Neural crest cell (in vitro differentiated cells): ENCODE results near the gene NPAS1. TPM values are rescaled to one million over a fixed set of nuclear protein-coding genes. Genes with fewer than 3 reads are reported as not detected.

ENCODE experiments used
- DNase-seq: peaks from one replicate; pipeline ENCODE4 v3.0.0; 2021; ENCODE audit warnings: low read depth, mixed read lengths, low spot score
- H3K27ac Mint-ChIP-seq: one replicate; pipeline ENCODE4 v1.8.0; 2021; ENCODE audit warnings: mild to moderate bottlenecking, mixed read lengths; ENCODE audit not compliant: unreplicated experiment
- H3K27me3 Mint-ChIP-seq: 2 replicates; pipeline ENCODE4 v1.8.0; 2021; ENCODE audit warnings: low read depth, mild to moderate bottlenecking, mixed read lengths
- H3K36me3 Mint-ChIP-seq: 2 replicates; pipeline ENCODE4 v1.8.0; 2021; ENCODE audit warnings: low read depth, mild to moderate bottlenecking, mixed read lengths
- H3K4me1 Mint-ChIP-seq: 2 replicates; pipeline ENCODE4 v1.8.0; 2021; ENCODE audit warnings: mixed read lengths
- H3K4me3 Mint-ChIP-seq: one replicate; pipeline ENCODE4 v1.8.0; 2021; ENCODE audit warnings: mild to moderate bottlenecking, mixed read lengths
- H3K9me3 Mint-ChIP-seq: 2 replicates; pipeline ENCODE4 v1.8.0; 2021; ENCODE audit warnings: mixed read lengths
- total RNA-seq: library from RNA; stranded (reverse); gene quantifications from 2 replicates; pipeline ENCODE4 v1.2.1, GENCODE V29; 2021
- TF ChIP-seq, protein P1 (sequence below): fragments of 200-600 bp; sonication (generic); conservative IDR thresholded peaks from 2 replicates; pipeline ENCODE4 v1.5.0; 2021; ENCODE audit warnings: antibody characterized with exemption, mild to moderate bottlenecking

The NPAS1 gene
- total RNA-seq, 1 donor from 2014 or later: 1.5 TPM

DNA sequence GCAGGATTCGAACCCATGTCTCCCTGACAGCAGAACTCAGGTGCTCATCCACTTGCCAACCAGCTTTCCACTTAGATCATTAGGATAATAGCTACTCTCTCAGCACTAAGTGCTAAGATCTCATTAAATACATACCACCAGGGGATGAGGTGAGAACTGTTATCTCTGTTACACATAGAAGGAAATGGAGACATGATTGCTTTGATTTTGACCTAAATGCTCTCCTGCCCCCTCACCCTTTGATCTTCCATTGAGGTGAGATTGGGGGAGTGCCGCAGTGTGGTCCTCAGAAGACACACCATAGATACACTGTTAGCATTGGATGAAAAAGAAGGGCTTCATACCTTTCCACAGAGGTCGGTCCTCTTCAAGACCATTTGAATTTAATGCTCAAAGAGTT lies 38.9 kb upstream of the NPAS1 start:
- no peaks in the 10 kb centered on the region for H3K36me3 Mint-ChIP-seq
- TF ChIP-seq, protein P1, sequence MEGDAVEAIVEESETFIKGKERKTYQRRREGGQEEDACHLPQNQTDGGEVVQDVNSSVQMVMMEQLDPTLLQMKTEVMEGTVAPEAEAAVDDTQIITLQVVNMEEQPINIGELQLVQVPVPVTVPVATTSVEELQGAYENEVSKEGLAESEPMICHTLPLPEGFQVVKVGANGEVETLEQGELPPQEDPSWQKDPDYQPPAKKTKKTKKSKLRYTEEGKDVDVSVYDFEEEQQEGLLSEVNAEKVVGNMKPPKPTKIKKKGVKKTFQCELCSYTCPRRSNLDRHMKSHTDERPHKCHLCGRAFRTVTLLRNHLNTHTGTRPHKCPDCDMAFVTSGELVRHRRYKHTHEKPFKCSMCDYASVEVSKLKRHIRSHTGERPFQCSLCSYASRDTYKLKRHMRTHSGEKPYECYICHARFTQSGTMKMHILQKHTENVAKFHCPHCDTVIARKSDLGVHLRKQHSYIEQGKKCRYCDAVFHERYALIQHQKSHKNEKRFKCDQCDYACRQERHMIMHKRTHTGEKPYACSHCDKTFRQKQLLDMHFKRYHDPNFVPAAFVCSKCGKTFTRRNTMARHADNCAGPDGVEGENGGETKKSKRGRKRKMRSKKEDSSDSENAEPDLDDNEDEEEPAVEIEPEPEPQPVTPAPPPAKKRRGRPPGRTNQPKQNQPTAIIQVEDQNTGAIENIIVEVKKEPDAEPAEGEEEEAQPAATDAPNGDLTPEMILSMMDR: no peak
- no peak overlapping the region for H3K27ac Mint-ChIP-seq
- H3K27me3 Mint-ChIP-seq: no peaks in the 10 kb centered on the region
- H3K4me3 Mint-ChIP-seq: no peak overlapping the region
- no peaks in the 10 kb centered on the region for H3K9me3 Mint-ChIP-seq
- DNase-seq: no peak
- peaks cover 51% of the 10 kb centered on the region for H3K4me1 Mint-ChIP-seq

DNA sequence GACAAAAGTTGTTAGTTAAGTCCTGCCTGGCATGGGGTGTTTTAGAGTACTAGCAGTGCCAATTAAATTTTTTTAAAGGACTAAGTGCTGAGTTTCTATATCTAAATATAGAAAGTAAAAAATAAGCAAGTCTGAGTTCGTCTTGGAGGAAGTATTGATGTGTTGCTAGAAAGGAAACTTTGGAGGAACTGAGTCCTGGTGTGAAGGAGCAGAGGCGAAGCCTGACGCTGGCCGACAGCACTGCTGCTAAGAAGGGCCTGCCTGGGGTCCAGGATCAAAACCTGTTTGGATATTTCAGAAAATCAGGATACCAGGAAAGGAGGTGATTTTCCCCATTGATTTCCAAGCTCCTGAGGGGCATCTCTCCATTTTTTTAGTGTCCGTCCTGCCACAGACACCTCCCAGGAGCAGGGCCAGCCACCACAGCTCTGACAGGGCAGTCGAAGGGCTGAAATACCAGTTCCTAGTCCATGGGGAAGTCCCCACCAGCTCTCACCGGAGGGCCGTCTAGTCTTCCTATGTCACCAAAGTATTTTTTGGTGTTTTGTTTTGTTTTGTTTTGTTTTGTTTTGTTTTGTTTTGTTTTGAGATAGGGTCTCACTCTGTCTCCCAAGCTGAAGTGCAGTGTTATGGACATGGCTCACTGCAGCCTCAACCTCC lies 38.2 kb upstream of the NPAS1 start:
- TF ChIP-seq, protein P1: no peak
- no peak for DNase-seq
- Mint-ChIP-seq H3K36me3 (no peaks in the 10 kb centered on the region), H3K27me3 (no peaks in the 10 kb centered on the region), H3K4me1 (peaks cover 45% of the 10 kb centered on the region), H3K4me3 (no peak overlapping the region), H3K9me3 (no peaks in the 10 kb centered on the region), H3K27ac (no peak overlapping the region)

DNA sequence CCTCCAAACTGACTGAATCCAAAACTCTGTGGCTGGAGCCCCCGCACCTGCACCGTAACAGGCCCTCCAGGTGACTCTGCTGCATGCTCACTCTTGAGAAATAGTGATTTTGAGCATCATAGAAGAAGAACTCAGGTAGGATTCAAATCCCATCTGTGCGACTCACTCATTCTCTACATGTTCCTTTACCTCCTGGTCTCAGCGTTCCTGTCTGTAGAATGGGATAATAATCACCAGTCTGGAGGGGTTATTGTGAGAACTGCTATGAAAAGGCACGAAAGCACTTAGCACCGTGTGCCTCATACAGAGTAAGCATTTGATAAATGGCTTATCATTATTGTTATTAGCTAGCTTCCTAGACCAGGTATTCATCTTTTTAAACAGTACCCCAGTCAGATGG lies 36.5 kb upstream of the NPAS1 start:
- H3K4me3 Mint-ChIP-seq: peak overlapping the region; percentile 47
- H3K36me3 Mint-ChIP-seq: no peaks in the 10 kb centered on the region
- H3K27me3 Mint-ChIP-seq: no peaks in the 10 kb centered on the region
- TF ChIP-seq, protein P1: no peak
- H3K4me1 Mint-ChIP-seq: peaks cover 29% of the 10 kb centered on the region
- H3K9me3 Mint-ChIP-seq: no peaks in the 10 kb centered on the region
- no peak overlapping the region for H3K27ac Mint-ChIP-seq
- DNase-seq: no peak

DNA sequence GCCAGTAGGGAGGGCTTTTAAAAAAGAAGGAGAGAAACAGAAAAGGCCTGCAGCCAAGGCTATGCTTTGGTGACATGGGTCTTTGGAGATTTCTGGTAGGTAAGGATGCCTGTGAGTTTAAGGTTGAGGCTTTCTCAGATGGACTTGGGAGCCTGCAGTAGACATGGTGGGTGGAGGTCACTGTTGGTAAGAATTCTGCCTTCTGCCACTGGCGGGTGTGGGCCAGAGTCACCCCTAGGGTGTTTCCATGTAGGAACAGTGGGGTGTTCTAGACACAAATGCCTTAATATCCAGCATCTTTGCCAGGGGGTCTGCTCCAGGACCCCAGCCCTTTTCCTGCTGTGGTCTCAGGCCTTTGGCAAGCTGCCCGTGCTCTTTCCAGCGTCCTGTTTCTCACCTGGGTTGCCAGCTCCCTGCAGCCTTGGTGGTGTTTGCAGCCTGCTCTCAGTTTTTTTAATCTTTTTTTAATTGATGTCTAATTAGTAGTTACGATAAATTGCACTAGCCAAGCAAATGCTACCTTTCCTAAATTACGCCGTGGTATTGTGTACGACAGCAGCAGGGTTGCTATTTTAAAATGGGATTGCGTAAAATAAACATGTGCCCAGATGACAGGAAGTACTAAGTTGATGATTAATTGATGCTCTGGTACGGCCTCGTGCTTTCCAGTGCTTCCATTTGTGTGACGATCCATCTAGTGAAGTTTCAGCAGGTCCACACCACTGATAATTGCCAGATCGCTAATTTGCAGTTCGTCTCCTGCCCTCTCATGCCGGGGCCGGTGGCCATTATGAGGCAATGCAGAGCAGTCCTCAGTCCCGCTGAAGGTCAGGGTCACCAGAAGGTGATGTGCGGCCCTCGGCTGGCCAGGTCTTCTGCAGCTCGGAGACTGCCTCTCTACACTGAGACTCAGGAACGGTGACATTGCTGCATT lies 35.3 kb upstream of the NPAS1 start:
- H3K27ac Mint-ChIP-seq: no peak overlapping the region
- H3K4me1 Mint-ChIP-seq: peaks cover 23% of the 10 kb centered on the region
- H3K9me3 Mint-ChIP-seq: no peaks in the 10 kb centered on the region

More for the DNA sequence above, 35.3 kb upstream of the NPAS1 start:
- no peaks in the 10 kb centered on the region for H3K27me3 Mint-ChIP-seq
- no peaks in the 10 kb centered on the region for H3K36me3 Mint-ChIP-seq
- H3K4me3 Mint-ChIP-seq: no peak overlapping the region
- TF ChIP-seq, protein P1: no peak
- DNase-seq: no peak
